ENCODE data around the gene FGF11. TPM values are rescaled to one million over a fixed set of nuclear protein-coding genes. Genes with fewer than 3 reads are reported as not detected.

Gene FGF11
- total and polyA plus RNA-seq, 2 of the 13 experiments (the other 11 are each of a cell fraction or from before 2014, with no cell fraction given), result 0.20 to 7.6 TPM

GRCh38 chr17:7484067-7484918, 45.0 kb downstream of the FGF11 start, which contains the start of gene POLR2A (continued):
- TF ChIP-seq ZNF18 (CRISPR knock-in tag; IDR thresholded peaks at IDR 0.05; ENCODE audit: insufficient replicate concordance), result no peak
- no peak for TF ChIP-seq ZNF530 (CRISPR knock-in tag; IDR thresholded peaks at IDR 0.05; ENCODE audit: low read depth)
- no peak; the same call in 1 of the 2 replicates for TF ChIP-seq ZNF44 (CRISPR knock-in tag; IDR thresholded peaks at IDR 0.05)
- peak; percentile 76; the same call in 1 of the 2 replicates for TF ChIP-seq NFIC (IDR thresholded peaks at IDR 0.05; ENCODE audit: low read length)
- no peak for TF ChIP-seq ZNF75D (CRISPR knock-in tag; IDR thresholded peaks at IDR 0.05; ENCODE audit: borderline replicate concordance)
- TF ChIP-seq, protein P1, sequence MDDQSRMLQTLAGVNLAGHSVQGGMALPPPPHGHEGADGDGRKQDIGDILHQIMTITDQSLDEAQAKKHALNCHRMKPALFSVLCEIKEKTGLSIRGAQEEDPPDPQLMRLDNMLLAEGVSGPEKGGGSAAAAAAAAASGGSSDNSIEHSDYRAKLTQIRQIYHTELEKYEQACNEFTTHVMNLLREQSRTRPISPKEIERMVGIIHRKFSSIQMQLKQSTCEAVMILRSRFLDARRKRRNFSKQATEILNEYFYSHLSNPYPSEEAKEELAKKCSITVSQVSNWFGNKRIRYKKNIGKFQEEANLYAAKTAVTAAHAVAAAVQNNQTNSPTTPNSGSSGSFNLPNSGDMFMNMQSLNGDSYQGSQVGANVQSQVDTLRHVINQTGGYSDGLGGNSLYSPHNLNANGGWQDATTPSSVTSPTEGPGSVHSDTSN (CRISPR knock-in tag; IDR thresholded peaks at IDR 0.05; ENCODE audit: borderline replicate concordance), result no peak; the same call in 1 of the 2 replicates
- TF ChIP-seq MZF1 (CRISPR knock-in tag; IDR thresholded peaks at IDR 0.05; ENCODE audit: borderline replicate concordance), result no peak
- peak; percentile 34 for TF ChIP-seq PHF8 (CRISPR knock-in tag; IDR thresholded peaks at IDR 0.05)
- no peak for TF ChIP-seq NFRKB (IDR thresholded peaks at IDR 0.05)
- TF ChIP-seq PAF1 (CRISPR knock-in tag; IDR thresholded peaks at IDR 0.05), result no peak
- TF ChIP-seq CERS6 (CRISPR knock-in tag; IDR thresholded peaks at IDR 0.05), result no peak
- no peak for TF ChIP-seq KLF13 (CRISPR knock-in tag; IDR thresholded peaks at IDR 0.05)
- TF ChIP-seq, protein P2, sequence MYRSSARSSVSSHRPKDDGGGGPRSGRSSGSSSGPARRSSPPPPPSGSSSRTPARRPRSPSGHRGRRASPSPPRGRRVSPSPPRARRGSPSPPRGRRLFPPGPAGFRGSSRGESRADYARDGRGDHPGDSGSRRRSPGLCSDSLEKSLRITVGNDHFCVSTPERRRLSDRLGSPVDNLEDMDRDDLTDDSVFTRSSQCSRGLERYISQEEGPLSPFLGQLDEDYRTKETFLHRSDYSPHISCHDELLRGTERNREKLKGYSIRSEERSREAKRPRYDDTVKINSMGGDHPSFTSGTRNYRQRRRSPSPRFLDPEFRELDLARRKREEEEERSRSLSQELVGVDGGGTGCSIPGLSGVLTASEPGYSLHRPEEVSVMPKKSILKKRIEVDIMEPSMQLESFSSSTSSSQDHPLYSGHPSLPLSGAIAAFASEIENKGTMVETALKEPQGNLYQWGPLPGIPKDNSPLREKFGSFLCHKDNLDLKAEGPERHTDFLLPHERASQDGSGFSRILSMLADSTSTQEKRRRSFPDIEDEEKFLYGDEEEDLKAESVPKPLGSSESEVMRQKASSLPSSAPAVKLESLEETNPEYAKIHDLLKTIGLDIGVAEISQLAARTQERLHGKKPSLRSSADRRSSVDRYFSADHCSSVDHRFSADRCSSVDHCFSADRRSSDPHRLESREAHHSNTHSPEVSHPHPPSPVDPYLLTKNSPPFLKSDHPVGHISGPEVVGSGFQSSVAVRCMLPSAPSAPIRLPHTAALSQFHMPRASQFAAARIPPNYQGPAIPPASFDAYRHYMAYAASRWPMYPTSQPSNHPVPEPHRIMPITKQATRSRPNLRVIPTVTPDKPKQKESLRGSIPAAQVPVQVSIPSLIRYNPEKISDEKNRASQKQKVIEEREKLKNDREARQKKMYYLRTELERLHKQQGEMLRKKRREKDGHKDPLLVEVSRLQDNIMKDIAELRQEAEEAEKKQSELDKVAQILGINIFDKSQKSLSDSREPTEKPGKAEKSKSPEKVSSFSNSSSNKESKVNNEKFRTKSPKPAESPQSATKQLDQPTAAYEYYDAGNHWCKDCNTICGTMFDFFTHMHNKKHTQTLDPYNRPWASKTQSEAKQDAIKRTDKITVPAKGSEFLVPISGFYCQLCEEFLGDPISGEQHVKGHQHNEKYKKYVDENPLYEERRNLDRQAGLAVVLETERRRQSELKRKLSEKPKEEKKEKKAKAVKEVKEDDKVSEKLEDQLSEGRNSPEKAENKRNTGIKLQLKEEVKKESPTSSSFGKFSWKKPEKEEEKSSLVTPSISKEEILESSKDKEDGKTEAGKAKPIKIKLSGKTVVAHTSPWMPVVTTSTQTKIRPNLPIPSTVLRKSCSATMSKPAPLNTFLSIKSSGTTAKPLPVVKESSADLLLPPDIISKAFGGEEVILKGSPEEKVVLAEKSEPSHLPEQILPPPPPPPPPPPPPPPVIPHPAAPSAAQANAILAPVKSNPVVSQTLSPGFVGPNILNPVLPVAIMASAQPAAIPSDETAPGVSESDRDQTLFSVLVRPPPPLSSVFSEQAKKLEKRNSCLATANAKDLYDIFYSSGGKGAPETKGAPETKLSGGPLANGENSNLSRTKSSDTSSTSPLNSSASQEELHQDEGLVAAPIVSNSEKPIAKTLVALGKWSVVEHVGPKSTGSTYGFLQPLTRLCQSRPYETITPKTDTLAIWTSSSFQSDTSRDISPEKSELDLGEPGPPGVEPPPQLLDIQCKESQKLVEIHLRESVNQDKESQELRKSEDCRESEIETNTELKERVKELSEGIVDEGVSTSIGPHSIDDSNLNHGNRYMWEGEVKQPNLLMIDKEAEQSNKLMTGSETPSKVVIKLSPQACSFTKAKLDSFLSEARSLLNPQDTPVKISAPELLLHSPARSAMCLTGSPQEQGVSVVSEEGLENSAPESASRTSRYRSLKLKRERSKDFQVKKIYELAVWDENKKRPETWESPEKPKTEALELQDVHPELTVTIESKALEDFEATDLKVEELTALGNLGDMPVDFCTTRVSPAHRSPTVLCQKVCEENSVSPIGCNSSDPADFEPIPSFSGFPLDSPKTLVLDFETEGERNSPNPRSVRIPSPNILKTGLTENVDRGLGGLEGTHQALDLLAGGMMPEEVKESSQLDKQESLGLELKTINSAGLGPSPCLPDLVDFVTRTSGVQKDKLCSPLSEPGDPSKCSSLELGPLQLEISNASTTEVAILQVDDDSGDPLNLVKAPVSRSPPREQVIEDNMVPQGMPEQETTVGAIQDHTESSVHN (CRISPR knock-in tag; IDR thresholded peaks at IDR 0.05), result no peak; the same call in 1 of the 2 replicates
- no peak; the same call in 1 of the 2 replicates for TF ChIP-seq ZNF121 (CRISPR knock-in tag; IDR thresholded peaks at IDR 0.05)
- TF ChIP-seq MTF1 (CRISPR knock-in tag; IDR thresholded peaks at IDR 0.05), result 0 out of 2 replicates have a peak, but pooled peaks have one; percentile 62
- peak; percentile 94 for TF ChIP-seq HOXA3 (CRISPR knock-in tag; IDR thresholded peaks at IDR 0.05)
- no peak for TF ChIP-seq SMARCE1 (IDR thresholded peaks at IDR 0.05; ENCODE audit: borderline replicate concordance)
- TF ChIP-seq IKZF1 (IDR thresholded peaks at IDR 0.05), result no peak

All from HepG2 (cell line).